Loucy (cell line): Measurements from ENCODE around the gene SCIN.

Experiments
- H2AFZ ChIP-seq: fragments of 200-600 bp; sonication (generic); 2 replicates; pipeline ENCODE4 v1.6.0; 2016; ENCODE audit warnings: antibody characterized with exemption, mild to moderate bottlenecking, low read length, moderate library complexity
- H3F3A ChIP-seq: fragments of 200-600 bp; 2 replicates; pipeline ENCODE4 v1.6.0; 2016; ENCODE audit warnings: antibody characterized with exemption, low read depth, mild to moderate bottlenecking
- H3K27me3 ChIP-seq: fragments of 200-600 bp; sonication (generic); 2 replicates; pipeline ENCODE4 v1.6.1; 2014; ENCODE audit warnings: low read length, mild to moderate bottlenecking; ENCODE audit not compliant: insufficient read depth, poor library complexity, severe bottlenecking
- H3K36me3 ChIP-seq: fragments of 200-600 bp; sonication (generic); 2 replicates; pipeline ENCODE4 v1.6.1; 2016; ENCODE audit warnings: low read length; ENCODE audit not compliant: insufficient read depth
- H3K4me1 ChIP-seq: fragments of 200-600 bp; sonication (generic); 2 replicates; pipeline ENCODE4 v1.5.1; 2014; ENCODE audit warnings: low read length, mild to moderate bottlenecking; ENCODE audit not compliant: insufficient read depth, poor library complexity, severe bottlenecking
- H3K4me2 ChIP-seq: fragments of 200-600 bp; sonication (generic); 2 replicates; pipeline ENCODE4 v1.6.0; 2014; ENCODE audit warnings: antibody characterized with exemption, low read length, low read depth, mild to moderate bottlenecking; ENCODE audit not compliant: poor library complexity, severe bottlenecking
- H3K4me3 ChIP-seq: fragments of 200-600 bp; sonication (generic); 2 replicates; pipeline ENCODE4 v1.5.1; 2014; ENCODE audit warnings: low read length, mild to moderate bottlenecking, mixed read lengths; ENCODE audit not compliant: poor library complexity, severe bottlenecking
- H3K79me2 ChIP-seq: fragments of 200-600 bp; sonication (generic); 2 replicates; pipeline ENCODE4 v1.6.1; 2014; ENCODE audit warnings: low read length; ENCODE audit not compliant: insufficient read depth
- H3K9ac ChIP-seq: fragments of 200-600 bp; sonication (generic); 2 replicates; pipeline ENCODE4 v1.6.0; 2014; ENCODE audit warnings: mild to moderate bottlenecking, low read depth, low read length, moderate library complexity; ENCODE audit not compliant: poor library complexity, severe bottlenecking
- H3K9me2 ChIP-seq: fragments of 200-600 bp; sonication (generic); replicated peaks from 2 replicates; pipeline ENCODE4 v1.6.1; 2016; ENCODE audit warnings: low read depth, low read length, mixed read lengths
- H3K9me3 ChIP-seq: fragments of 200-600 bp; sonication (generic); 2 replicates; pipeline ENCODE4 v1.6.1; 2014; ENCODE audit warnings: mild to moderate bottlenecking, antibody characterized with exemption, low read length, low read depth; ENCODE audit not compliant: insufficient read depth
- H4K20me1 ChIP-seq: fragments of 200-600 bp; sonication (generic); 2 replicates; pipeline ENCODE4 v1.6.0; 2014; ENCODE audit warnings: antibody characterized with exemption, low read length, mild to moderate bottlenecking; ENCODE audit not compliant: insufficient read depth, poor library complexity, severe bottlenecking
- CTCF ChIP-seq: fragments of 200-600 bp; sonication (generic); conservative IDR thresholded peaks from 2 replicates; pipeline ENCODE4 v1.5.1; 2014; ENCODE audit warnings: mild to moderate bottlenecking, antibody characterized with exemption, low read length
- EZH2phosphoT487 ChIP-seq: fragments of 200-600 bp; IDR thresholded peaks from 2 replicates; pipeline ENCODE4 v1.6.1; 2018; ENCODE audit warnings: antibody characterized with exemption, mild to moderate bottlenecking, moderate library complexity, borderline replicate concordance

SCIN gene

GRCh38 chr7:12567015-12567414 is 3.5 kb upstream of the SCIN start:
- Histone ChIP-seq H3K27me3 (no peaks in the 10 kb centered on the region), H3K36me3 (no peaks in the 10 kb centered on the region), H3K9ac (no peak overlapping the region), H3K9me2 (no peaks in the 10 kb centered on the region), H3K4me3 (no peak overlapping the region), H2AFZ (no peak overlapping the region), H4K20me1 (no peaks in the 10 kb centered on the region), H3F3A (no peaks in the 10 kb centered on the region), H3K9me3 (no peaks in the 10 kb centered on the region), H3K4me2 (no peak overlapping the region), H3K4me1 (no peaks in the 10 kb centered on the region), H3K79me2 (no peaks in the 10 kb centered on the region)
- TF ChIP-seq CTCF (no peak), EZH2phosphoT487 (no peak)

GRCh38 chr7:12569673-12570072 is 847 bp upstream of the SCIN start:
- no peaks in the 10 kb centered on the region for H3K36me3 ChIP-seq
- H3K4me3 ChIP-seq: no peak overlapping the region
- no peaks in the 10 kb centered on the region for H3K9me2 ChIP-seq
- H4K20me1 ChIP-seq: no peaks in the 10 kb centered on the region
- no peak overlapping the region for H3K9ac ChIP-seq
- H3K9me3 ChIP-seq: no peaks in the 10 kb centered on the region
- H3K4me2 ChIP-seq: no peak overlapping the region
- TF ChIP-seq EZH2phosphoT487: no peak
- no peak for TF ChIP-seq CTCF
- H3K4me1 ChIP-seq: no peaks in the 10 kb centered on the region
- H3K27me3 ChIP-seq: no peaks in the 10 kb centered on the region
- H2AFZ ChIP-seq: no peak overlapping the region
- H3K79me2 ChIP-seq: no peaks in the 10 kb centered on the region
- H3F3A ChIP-seq: no peaks in the 10 kb centered on the region

- H3K9ac ChIP-seq: no peak overlapping the region
- no peak for TF ChIP-seq EZH2phosphoT487
- no peak for TF ChIP-seq CTCF
- H2AFZ ChIP-seq: no peak overlapping the region
- no peaks in the 10 kb centered on the region for H3F3A ChIP-seq
- no peak overlapping the region for H3K4me2 ChIP-seq
- H3K4me1 ChIP-seq: no peaks in the 10 kb centered on the region
- H3K36me3 ChIP-seq: no peaks in the 10 kb centered on the region
- no peaks in the 10 kb centered on the region for H3K9me3 ChIP-seq
- H3K9me2 ChIP-seq: no peaks in the 10 kb centered on the region
- no peaks in the 10 kb centered on the region for H3K27me3 ChIP-seq
- H4K20me1 ChIP-seq: no peaks in the 10 kb centered on the region
- H3K79me2 ChIP-seq: no peaks in the 10 kb centered on the region
- no peak overlapping the region for H3K4me3 ChIP-seq
Measured at GRCh38 chr7:12570168-12570533, 369 bp upstream of the SCIN start.
